K562 (cell line): ENCODE results near the gene NTRK2. TPM values are rescaled to one million over a fixed set of nuclear protein-coding genes. Genes with fewer than 3 reads are reported as not detected.

Experiments
- CHD7 ChIP-seq: fragments of 200-600 bp; sonication (generic); IDR thresholded peaks from one replicate; pipeline ENCODE4 v1.6.1; 2012; ENCODE audit warnings: mild to moderate bottlenecking, low read depth, low read length, inconsistent platforms
- NEUROD1 ChIP-seq: fragments of 150-350 bp; IDR thresholded peaks from 2 replicates; pipeline ENCODE4 v1.6.1; 2014; ENCODE audit warnings: borderline replicate concordance, low read length, low read depth; ENCODE audit not compliant: partially characterized antibody
- POLR2B ChIP-seq: fragments of 450-650 bp; IDR thresholded peaks from 2 replicates; pipeline ENCODE4 v1.6.1; 2018; ENCODE audit warnings: low read depth; ENCODE audit not compliant: partially characterized antibody
- RBBP5 ChIP-seq: fragments of 200-600 bp; sonication (generic); IDR thresholded peaks from 2 replicates; pipeline ENCODE4 v1.6.1; 2012; ENCODE audit warnings: borderline replicate concordance, mild to moderate bottlenecking, low read length, control low read depth, inconsistent platforms; ENCODE audit not compliant: insufficient read depth, poor library complexity, severe bottlenecking
- SAFB2 ChIP-seq: fragments of 200-400 bp; formaldehyde crosslinking; IDR thresholded peaks from 2 replicates; pipeline ENCODE4 v1.6.1; 2018; ENCODE audit warnings: borderline replicate concordance, low read length, low read depth, moderate library complexity; ENCODE audit not compliant: severe bottlenecking
- ZC3H8 ChIP-seq: fragments of 450-650 bp; IDR thresholded peaks from 2 replicates; pipeline ENCODE4 v1.6.1; 2017
- ZNF197 ChIP-seq: fragments of 200-800 bp; sonication (Bioruptor generic); IDR thresholded peaks from 2 replicates; pipeline ENCODE4 v1.6.1; 2016; ENCODE audit warnings: low read depth, missing genetic modification characterization, missing compliant biosample characterization
- ZNF512 ChIP-seq: IDR thresholded peaks from 2 replicates; pipeline ENCODE4 v1.6.1; 2016; ENCODE audit warnings: missing genetic modification characterization, missing compliant biosample characterization
- polyA plus RNA-seq, 8 experiments: library from polyadenylated mRNA; depleted of rRNA in 4 of 8; stranded (reverse) in 5 of 8; unstranded in 3 of 8; fragments of >200 nt; fragmentation: Nextera tagmentation in 2 of 8; fragmentation: Illumina TruSeq in 1 of 8; extraction: Ambion mirVana in 2 of 8; extraction: Trizol in 1 of 8; gene quantifications; 2 replicates each; pipeline versions ENCODE4 v1.2.1 to v1.2.3, GENCODE V29; 2011 to 2014; ENCODE audit warnings: inconsistent platforms in 1 of 8, missing spikeins in 1 of 8
- total RNA-seq, 7 experiments: library from RNA; depleted of rRNA in 6 of 7; stranded (reverse); fragments of >200 nt in 6 of 7; fragmentation: Illumina TruSeq in 2 of 7; extraction: Trizol in 2 of 7; gene quantifications; 2 replicates each; pipeline versions ENCODE4 v1.2.1 to v1.2.3, GENCODE V29; 2011 to 2021; ENCODE audit warnings: low replicate concordance in 1 of 7
- TF ChIP-seq, protein P1 (sequence below): sonication (generic); formaldehyde crosslinking; IDR thresholded peaks from 2 replicates; pipeline ENCODE4 v1.8.0; 2023; ENCODE audit warnings: mild to moderate bottlenecking, missing genetic modification reagents

NTRK2 gene
- total and polyA plus RNA-seq, 9 of the 15 experiments (the other 6 are each of a cell fraction or from before 2014, with no cell fraction given) = not detected

DNA sequence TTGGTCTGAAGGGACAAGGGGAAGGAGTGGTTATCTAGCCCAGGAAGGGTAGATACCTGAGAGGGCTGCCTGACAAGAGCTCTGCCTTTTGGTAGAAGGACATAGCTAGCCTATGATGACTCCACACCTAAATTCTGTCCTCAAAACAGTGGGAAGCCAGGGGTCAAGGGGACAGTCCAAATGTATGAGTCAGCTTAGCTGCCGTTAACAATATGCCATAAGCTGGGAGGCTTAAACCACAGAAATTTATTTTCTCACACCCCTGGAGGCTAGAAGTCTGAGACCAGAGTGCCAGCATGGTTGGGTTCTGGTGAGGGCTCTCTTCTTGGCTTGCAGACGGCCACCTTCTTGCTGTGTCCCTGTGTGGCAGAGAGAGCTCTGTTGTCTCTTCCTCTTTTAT, 306.4 kb downstream of the NTRK2 start (continued):
- no peak for TF ChIP-seq SAFB2
- TF ChIP-seq, protein P1, sequence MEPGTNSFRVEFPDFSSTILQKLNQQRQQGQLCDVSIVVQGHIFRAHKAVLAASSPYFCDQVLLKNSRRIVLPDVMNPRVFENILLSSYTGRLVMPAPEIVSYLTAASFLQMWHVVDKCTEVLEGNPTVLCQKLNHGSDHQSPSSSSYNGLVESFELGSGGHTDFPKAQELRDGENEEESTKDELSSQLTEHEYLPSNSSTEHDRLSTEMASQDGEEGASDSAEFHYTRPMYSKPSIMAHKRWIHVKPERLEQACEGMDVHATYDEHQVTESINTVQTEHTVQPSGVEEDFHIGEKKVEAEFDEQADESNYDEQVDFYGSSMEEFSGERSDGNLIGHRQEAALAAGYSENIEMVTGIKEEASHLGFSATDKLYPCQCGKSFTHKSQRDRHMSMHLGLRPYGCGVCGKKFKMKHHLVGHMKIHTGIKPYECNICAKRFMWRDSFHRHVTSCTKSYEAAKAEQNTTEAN (CRISPR knock-in tag) = no peak
- no peak for TF ChIP-seq POLR2B
- no peak for TF ChIP-seq RBBP5
- no peak for TF ChIP-seq NEUROD1
- TF ChIP-seq ZNF512 (tag) = no peak
- TF ChIP-seq CHD7 = no peak
- TF ChIP-seq ZNF197 (CRISPR knock-in tag) = no peak
- TF ChIP-seq ZC3H8 = no peak
